ENCODE measurements around the gene CYP24A1.

Gene CYP24A1

DNA sequence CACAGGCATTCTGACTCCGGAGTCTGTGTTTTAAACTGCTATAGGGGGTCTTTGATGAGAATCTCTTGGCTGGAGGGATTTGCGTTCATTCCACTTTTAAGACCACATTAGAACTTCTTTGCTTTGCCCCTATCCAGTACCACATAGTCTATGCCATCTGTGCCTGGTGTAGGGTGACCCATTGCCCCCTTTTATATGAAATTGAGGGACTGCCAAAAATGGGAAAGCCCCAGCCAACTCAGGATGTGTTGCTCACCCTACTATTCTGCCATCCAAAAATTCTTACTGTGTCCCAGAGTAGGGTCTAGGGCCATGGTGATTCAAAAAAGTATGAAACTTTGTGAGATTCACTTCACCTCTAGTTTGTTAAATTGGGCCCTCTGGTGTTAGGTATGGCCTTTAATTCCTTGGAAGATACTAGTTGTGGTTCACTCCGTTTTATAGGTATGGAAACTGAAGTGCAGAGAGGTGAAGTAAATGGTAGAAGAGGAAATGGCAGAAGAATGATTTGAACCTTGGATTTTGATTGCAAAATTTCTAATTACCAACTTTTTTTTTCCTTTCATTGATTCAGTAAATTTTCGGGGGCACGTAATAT lies 35.5 kb upstream of the CYP24A1 start:
- Histone ChIP-seq H3K36me3 (ENCODE audit: insufficient read depth, low read length) (peaks cover 10% of the 10 kb centered on the region), H2AFZ (ENCODE audit: low read depth, low read length) (no peak overlapping the region), H3K27me3 (ENCODE audit: insufficient read depth, low read length) (no peaks in the 10 kb centered on the region), H3K4me1 (ENCODE audit: insufficient read depth, low read length) (peaks cover 10% of the 10 kb centered on the region), H3K9me3 (ENCODE audit: low read length) (no peaks in the 10 kb centered on the region), H3K4me3 (ENCODE audit: low read length) (peak overlapping the region; percentile 82)

DNA sequence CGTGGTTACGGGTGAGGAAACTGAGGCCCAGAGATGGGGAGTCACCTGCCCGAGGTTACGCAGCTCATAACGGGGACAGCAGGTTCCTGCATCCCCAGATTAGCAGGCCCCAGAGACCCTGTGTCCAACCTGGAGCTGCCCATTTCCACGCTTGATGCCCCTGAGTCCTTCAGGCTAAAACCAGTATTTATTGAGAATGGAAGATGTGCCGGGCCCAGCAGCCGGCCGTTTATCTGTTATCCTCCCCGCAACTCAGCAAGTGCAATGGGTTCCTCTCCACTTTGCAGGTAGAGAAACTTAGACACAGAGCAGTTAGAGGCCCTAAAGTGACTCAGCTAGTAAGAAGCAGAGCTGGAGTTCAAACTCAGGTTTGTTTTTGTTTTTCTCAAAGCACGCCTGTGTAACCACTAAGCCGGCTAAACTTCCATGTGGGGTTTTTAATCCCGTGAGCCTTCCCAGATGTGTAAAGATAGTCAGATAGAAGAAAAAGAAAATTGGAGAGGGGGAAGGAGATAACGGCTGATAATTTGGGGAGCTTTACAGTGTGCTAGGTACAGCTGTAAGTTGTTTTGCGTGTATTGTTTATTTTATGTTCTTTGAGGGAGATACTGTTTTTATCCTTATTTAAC lies 34.9 kb upstream of the CYP24A1 start:
- Histone ChIP-seq H3K9me3 (ENCODE audit: low read length) (no peaks in the 10 kb centered on the region), H2AFZ (ENCODE audit: low read depth, low read length) (peak overlapping the region; percentile 71), H3K36me3 (ENCODE audit: insufficient read depth, low read length) (peaks cover 10% of the 10 kb centered on the region), H3K4me3 (ENCODE audit: low read length) (peak overlapping the region; percentile 82), H3K27me3 (ENCODE audit: insufficient read depth, low read length) (no peaks in the 10 kb centered on the region), H3K4me1 (ENCODE audit: insufficient read depth, low read length) (peaks cover 10% of the 10 kb centered on the region)

DNA sequence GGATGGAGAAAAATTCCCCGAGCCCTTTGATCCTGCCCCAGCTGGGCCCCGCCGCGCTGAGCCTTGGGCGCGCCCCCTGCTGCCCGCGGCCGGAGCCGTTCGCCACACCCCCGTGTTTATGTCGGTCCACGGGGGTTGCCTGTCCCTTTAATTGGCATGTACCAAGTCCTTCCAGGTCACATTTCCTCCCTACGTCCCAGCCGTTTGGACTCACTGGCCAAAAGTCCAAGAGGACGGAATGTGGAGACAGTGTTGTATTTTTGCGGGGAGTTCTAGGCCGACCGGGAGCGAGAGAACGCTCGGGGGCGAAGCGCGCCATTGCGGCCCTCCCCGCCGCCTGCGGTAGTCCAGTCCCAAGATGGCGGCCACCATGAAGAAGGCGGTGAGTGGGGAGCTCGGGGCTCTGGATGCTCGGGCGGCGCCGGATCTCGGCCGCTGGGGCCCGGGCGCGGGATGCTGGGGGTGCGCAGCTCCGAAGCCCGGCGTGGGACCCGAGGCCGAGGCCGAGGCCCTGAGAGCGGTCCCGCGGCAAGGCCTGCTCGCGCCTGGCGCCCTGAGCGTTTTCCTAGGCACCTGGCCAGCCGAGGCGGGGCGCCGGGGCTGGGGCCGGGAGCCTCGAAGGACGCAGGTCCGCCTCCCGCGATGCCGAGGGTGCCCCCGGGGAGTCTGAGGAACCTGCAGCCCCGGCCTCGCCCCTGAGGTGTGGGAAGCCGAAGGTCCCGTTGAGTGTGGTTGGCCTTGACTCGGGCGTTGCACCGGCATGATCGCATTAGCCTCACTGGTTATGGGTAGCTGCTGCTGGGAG lies 34.2 kb upstream of the CYP24A1 start, which contains the start of gene PFDN4:
Gene PFDN4, plus strand, starts transcription at position 345 of the 805 bp plus-strand sequence. Its CDS starts 14 bp downstream, at position 359.
- Histone ChIP-seq H3K4me3 (ENCODE audit: low read length) (peak within 1 kb of the TSS; percentile 82), H3K36me3 (ENCODE audit: insufficient read depth, low read length) (peaks cover 10% of the 10 kb centered on the region), H2AFZ (ENCODE audit: low read depth, low read length) (peak within 1 kb of the TSS; percentile 71), H3K27me3 (ENCODE audit: insufficient read depth, low read length) (no peaks in the 10 kb centered on the region), H3K4me1 (ENCODE audit: insufficient read depth, low read length) (peaks cover 10% of the 10 kb centered on the region), H3K9me3 (ENCODE audit: low read length) (no peaks in the 10 kb centered on the region)

DNA sequence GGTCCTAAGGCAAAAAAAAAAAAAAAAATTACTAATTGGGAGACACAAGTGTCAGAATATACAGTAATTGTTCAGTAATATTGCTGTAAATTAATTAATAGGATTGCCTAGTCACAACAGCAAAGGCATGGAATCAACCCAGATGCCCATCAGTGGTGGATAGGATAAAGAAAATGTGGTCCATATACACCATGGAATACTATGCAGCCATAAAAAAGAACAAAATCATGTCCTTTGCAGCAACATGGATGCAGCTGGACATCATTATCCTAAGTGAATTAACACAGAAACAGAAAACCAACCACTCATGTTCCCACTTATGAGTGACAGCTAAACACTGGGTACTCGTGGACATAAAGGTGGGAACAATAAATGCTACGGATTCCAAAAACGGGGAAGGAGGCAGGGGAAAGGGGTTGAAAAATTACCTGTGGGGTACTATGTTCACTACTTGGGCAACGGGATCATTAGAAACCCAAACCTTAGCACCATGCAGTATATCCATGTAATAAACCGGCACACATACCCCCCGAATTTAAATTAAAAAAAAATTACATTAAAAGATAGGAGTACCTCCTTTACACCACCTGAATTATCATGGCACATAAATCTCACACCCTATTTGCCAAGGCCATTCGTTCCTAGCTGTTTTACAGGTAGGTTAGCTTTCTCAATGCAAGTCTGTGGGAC lies 33.4 kb upstream of the CYP24A1 start:
- peaks cover 10% of the 10 kb centered on the region for H3K36me3 ChIP-seq (ENCODE audit: insufficient read depth, low read length)
- H2AFZ ChIP-seq (ENCODE audit: low read depth, low read length), result peak overlapping the region; percentile 71
- no peaks in the 10 kb centered on the region for H3K27me3 ChIP-seq (ENCODE audit: insufficient read depth, low read length)
- H3K4me3 ChIP-seq (ENCODE audit: low read length), result peak overlapping the region; percentile 82
- no peaks in the 10 kb centered on the region for H3K9me3 ChIP-seq (ENCODE audit: low read length)
- H3K4me1 ChIP-seq (ENCODE audit: insufficient read depth, low read length), result peaks cover 10% of the 10 kb centered on the region

DNA sequence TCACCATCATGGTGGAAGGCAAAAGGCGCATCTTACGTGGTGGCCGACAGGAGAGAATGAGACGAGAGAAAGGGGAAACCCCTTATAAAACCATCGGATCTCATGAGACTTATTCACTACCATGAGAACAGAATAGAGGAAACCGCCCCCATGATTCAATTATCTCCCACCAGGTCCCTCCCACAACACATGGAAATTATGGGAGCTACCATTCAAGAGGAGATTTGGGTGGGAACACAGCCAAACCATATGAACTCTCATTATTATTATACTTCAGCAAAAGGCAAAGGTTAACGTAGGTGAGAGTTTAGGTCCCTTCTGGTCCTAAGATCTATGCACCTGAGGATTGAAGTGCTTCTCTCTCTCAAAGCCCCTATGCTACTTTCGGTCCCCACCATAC lies 31.7 kb upstream of the CYP24A1 start:
- Histone ChIP-seq H3K4me3 (ENCODE audit: low read length) (no peak overlapping the region), H3K4me1 (ENCODE audit: insufficient read depth, low read length) (peaks cover 10% of the 10 kb centered on the region), H3K36me3 (ENCODE audit: insufficient read depth, low read length) (peaks cover 3% of the 10 kb centered on the region), H3K27me3 (ENCODE audit: insufficient read depth, low read length) (peaks cover under 1% of the 10 kb centered on the region), H3K9me3 (ENCODE audit: low read length) (no peaks in the 10 kb centered on the region), H2AFZ (ENCODE audit: low read depth, low read length) (no peak overlapping the region)

DNA sequence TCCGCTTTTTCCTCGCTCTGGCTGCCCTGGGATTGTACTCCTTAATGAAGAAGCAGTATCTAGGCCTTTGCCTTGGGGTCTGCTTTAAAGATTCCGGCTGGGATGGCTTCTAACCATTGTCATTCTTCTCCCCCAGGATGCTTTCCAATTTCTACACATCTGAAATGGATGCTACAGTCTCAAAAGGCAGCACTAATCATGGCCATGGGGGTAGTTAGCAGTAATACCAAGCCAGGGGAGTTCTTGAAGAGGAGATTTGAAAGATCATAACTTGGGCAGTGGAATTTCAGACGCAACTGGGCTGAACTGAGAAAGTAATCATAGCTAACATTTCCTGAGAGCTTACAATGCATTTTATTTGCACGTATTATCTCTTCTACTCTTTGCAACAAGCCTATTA lies 30.7 kb upstream of the CYP24A1 start:
- Histone ChIP-seq H3K4me1 (ENCODE audit: insufficient read depth, low read length) (peaks cover 6% of the 10 kb centered on the region), H3K27me3 (ENCODE audit: insufficient read depth, low read length) (peaks cover 3% of the 10 kb centered on the region), H3K9me3 (ENCODE audit: low read length) (no peaks in the 10 kb centered on the region), H3K4me3 (ENCODE audit: low read length) (no peak overlapping the region), H2AFZ (ENCODE audit: low read depth, low read length) (no peak overlapping the region), H3K36me3 (ENCODE audit: insufficient read depth, low read length) (no peaks in the 10 kb centered on the region)

DNA sequence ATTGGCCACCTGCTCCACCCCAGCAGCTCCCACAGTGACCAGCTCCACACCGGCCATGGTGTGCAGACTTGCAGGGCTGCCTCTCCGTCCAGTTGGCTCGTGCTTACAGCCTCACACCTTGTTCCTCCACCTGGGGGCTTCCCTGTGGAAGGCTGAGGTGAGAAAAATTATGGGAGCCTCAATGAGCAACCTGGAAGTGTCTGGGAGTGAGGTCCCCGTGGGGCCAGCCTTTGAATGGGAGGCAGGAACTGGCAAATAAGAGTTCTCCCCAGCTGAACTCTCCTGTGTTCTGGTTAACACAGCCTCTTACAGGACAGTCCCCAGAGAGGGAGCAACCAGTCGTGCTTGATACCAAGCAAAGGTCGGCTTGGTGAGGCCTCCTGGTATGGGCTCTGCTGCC lies 30.3 kb upstream of the CYP24A1 start:
- no peaks in the 10 kb centered on the region for H3K36me3 ChIP-seq (ENCODE audit: insufficient read depth, low read length)
- peaks cover 2% of the 10 kb centered on the region for H3K4me1 ChIP-seq (ENCODE audit: insufficient read depth, low read length)
- H3K4me3 ChIP-seq (ENCODE audit: low read length), result no peak overlapping the region
- peaks cover 3% of the 10 kb centered on the region for H3K27me3 ChIP-seq (ENCODE audit: insufficient read depth, low read length)
- H3K9me3 ChIP-seq (ENCODE audit: low read length), result no peaks in the 10 kb centered on the region
- H2AFZ ChIP-seq (ENCODE audit: low read depth, low read length), result no peak overlapping the region

DNA sequence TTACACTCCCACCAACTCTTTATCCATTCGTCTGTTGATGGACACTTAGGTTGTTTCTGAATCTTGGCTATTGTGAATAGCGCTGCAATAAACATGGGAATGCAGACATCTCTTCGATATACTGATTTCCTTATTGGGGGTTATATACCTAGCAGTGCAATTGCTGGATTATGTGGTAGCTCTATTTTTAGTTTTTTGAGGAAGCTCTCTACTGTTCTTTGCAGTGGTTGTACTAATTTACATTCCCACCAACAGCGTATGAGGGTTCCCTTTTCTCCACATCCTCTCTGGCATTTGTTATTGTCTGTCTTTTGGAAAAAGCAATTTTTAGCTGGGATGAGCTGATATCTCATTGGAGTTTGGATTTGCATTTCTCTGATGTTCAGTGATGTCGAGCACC lies 29.5 kb upstream of the CYP24A1 start:
- Histone ChIP-seq H3K36me3 (ENCODE audit: insufficient read depth, low read length) (no peaks in the 10 kb centered on the region), H3K27me3 (ENCODE audit: insufficient read depth, low read length) (peaks cover 3% of the 10 kb centered on the region), H3K4me1 (ENCODE audit: insufficient read depth, low read length) (no peaks in the 10 kb centered on the region), H3K9me3 (ENCODE audit: low read length) (no peaks in the 10 kb centered on the region), H2AFZ (ENCODE audit: low read depth, low read length) (no peak overlapping the region), H3K4me3 (ENCODE audit: low read length) (no peak overlapping the region)

DNA sequence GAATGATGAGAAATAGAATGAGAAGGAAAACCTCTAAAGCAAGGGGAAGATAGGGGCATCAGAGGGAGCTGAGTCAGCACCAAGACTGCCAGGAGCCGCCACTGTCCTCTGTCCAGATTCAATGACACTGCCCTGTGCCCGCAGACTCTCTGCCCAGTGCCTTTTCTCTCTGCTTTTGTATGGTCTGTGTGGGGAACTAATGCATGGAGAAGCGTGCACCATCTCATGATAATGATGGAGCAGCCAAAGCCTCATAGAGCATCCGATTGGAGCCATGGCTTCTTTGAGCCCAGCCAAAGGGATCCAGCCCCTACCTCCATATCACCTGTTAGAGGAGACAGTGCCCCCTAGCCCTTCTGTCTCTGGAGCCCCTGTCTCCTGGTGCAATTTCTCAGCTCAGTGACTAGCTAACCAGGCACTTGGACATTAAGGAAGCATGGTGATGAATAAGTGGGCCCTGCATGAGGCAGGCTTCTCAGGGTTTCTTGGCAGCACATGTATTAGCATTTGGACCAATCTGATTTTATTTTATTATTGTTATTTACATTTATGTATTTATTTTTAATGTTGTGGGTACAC lies 27.6 kb upstream of the CYP24A1 start:
- H3K9me3 ChIP-seq (ENCODE audit: low read length), result no peaks in the 10 kb centered on the region
- H3K27me3 ChIP-seq (ENCODE audit: insufficient read depth, low read length), result peaks cover 3% of the 10 kb centered on the region
- H3K36me3 ChIP-seq (ENCODE audit: insufficient read depth, low read length), result no peaks in the 10 kb centered on the region
- H3K4me1 ChIP-seq (ENCODE audit: insufficient read depth, low read length), result no peaks in the 10 kb centered on the region
- no peak overlapping the region for H3K4me3 ChIP-seq (ENCODE audit: low read length)
- no peak overlapping the region for H2AFZ ChIP-seq (ENCODE audit: low read depth, low read length)

DNA sequence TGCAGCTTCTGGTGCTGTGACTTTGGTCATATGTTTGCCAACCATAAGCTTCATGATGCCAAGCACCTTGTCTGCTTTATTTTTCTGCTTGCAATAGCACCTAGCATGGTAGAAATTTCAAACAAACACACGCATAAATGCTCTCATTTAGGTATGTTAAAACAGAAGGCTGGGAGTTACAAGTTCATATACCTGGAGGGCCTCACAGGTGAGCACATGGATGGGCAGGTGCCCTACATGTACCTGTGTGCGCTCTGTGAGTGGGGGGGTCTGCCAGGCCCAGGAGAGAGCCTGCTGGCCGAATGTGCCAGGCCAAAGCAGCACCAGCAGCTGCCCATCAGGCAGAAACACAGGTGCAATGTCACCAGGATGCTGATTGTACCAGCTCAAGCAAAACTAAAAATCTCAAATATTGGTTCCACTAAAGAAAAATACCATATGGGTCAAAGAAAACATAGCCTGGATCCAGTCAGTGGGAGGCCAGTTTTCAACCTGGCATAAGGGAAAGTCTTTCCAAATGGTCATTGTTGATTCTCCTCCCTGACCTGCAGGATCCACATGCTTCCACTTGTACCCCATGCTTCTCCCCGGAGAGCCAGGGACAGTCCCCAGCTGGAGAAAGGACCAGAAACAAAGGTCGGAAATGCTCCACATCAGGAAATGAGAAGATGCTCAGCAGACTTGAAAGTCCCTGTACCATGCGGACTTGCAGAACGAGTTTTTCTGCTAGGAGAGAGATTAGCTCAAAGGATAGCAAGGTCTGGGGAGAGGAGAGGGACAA lies 26.9 kb upstream of the CYP24A1 start:
- Histone ChIP-seq H3K4me1 (ENCODE audit: insufficient read depth, low read length) (no peaks in the 10 kb centered on the region), H3K4me3 (ENCODE audit: low read length) (no peak overlapping the region), H3K27me3 (ENCODE audit: insufficient read depth, low read length) (peaks cover 6% of the 10 kb centered on the region), H2AFZ (ENCODE audit: low read depth, low read length) (no peak overlapping the region), H3K36me3 (ENCODE audit: insufficient read depth, low read length) (no peaks in the 10 kb centered on the region), H3K9me3 (ENCODE audit: low read length) (no peaks in the 10 kb centered on the region)

DNA sequence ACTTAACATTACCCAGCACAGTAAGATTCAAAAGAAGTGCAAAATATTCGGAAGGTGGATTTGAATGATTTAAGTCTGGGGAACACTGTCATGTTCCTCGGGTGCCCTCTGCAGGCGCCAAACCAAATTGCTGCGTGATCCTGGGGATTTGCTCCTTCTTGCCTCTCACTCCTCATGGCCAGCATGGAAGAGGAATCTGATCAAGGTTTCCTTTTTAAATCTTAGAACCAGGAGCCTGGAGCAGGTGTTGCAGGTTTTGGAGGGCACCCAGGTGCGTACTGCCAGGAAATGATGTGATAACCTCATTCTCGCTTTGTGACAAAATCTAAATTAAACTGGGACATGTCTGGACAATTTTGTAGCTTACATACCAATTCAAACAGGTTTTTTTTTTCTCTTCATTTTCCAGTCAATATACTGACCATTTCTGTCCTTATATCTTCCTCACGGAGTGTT lies 26.0 kb upstream of the CYP24A1 start:
- H3K4me1 ChIP-seq (ENCODE audit: insufficient read depth, low read length), result no peaks in the 10 kb centered on the region
- no peak overlapping the region for H2AFZ ChIP-seq (ENCODE audit: low read depth, low read length)
- peaks cover 10% of the 10 kb centered on the region for H3K27me3 ChIP-seq (ENCODE audit: insufficient read depth, low read length)
- H3K36me3 ChIP-seq (ENCODE audit: insufficient read depth, low read length), result no peaks in the 10 kb centered on the region
- no peak overlapping the region for H3K4me3 ChIP-seq (ENCODE audit: low read length)
- H3K9me3 ChIP-seq (ENCODE audit: low read length), result no peaks in the 10 kb centered on the region

DNA sequence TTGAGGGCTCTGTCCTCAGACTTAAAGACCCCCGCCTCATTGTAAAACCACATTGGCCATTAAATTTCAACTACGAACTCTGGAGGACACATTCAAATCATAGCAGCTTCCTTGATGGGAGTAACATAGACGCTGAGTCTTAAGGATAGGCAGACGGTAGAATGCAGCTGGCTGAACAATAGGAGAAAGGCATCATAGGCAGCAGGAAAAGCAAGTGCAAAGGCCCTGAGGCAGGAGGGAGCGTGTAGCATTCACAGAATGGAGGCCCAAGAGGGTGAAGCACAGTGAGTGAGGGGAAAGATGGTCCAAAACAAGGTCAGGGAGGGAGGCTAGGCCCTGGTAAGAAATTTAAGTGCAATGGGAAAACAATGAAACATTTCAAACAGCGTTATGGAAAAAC lies 25.5 kb upstream of the CYP24A1 start:
- H2AFZ ChIP-seq (ENCODE audit: low read depth, low read length), result no peak overlapping the region
- H3K9me3 ChIP-seq (ENCODE audit: low read length), result no peaks in the 10 kb centered on the region
- no peaks in the 10 kb centered on the region for H3K4me1 ChIP-seq (ENCODE audit: insufficient read depth, low read length)
- H3K4me3 ChIP-seq (ENCODE audit: low read length), result no peak overlapping the region
- no peaks in the 10 kb centered on the region for H3K36me3 ChIP-seq (ENCODE audit: insufficient read depth, low read length)
- peaks cover 12% of the 10 kb centered on the region for H3K27me3 ChIP-seq (ENCODE audit: insufficient read depth, low read length)

Data from neuron (in vitro differentiated cells).